Measurements from ENCODE around the gene CNTNAP4. TPM values are rescaled to one million over a fixed set of nuclear protein-coding genes. Genes with fewer than 3 reads are reported as not detected.

Gene CNTNAP4
- polyA plus RNA-seq, 1 donor (not counting 4 experiments of a cell fraction or from before 2014, with no cell fraction given), result 0.08 TPM

GRCh38 chr16:76527244-76527643, 250.0 kb downstream of the CNTNAP4 start:
- Histone ChIP-seq H3K4me2 (ENCODE audit: control insufficient read depth, extremely low read depth, insufficient read depth, low read depth, low read length) (no peak overlapping the region), H3K4me3 (ENCODE audit: control insufficient read depth in 2 of 3, extremely low read depth in 1 of 3, insufficient read depth in 2 of 3, low read depth in 1 of 3, low read length in 3 of 3) (no peak overlapping the region), H2AFZ (ENCODE audit: control insufficient read depth, low read length) (no peak overlapping the region), H3K9me1 (ENCODE audit: control insufficient read depth, extremely low read depth, insufficient read depth, low read length) (no peaks in the 10 kb centered on the region), H3K27ac (ENCODE audit: control insufficient read depth, insufficient read depth, low read length) (no peak overlapping the region), H3K27me3 (ENCODE audit: control insufficient read depth, extremely low read depth, insufficient read depth, low read length) (no peaks in the 10 kb centered on the region), H3K9me3 (ENCODE audit: control insufficient read depth, low read depth, low read length) (peaks cover 2% of the 10 kb centered on the region), H3K79me2 (ENCODE audit: control insufficient read depth, insufficient read depth, low read length) (no peaks in the 10 kb centered on the region), H3K36me3 (ENCODE audit: control insufficient read depth in 2 of 2, extremely low read depth in 1 of 2, insufficient read depth in 2 of 2, low read length in 2 of 2) (no peaks in the 10 kb centered on the region), H3K9ac (ENCODE audit: control insufficient read depth, extremely low read depth, insufficient read depth, low read length) (no peak overlapping the region), H3K4me1 (ENCODE audit: control insufficient read depth, extremely low read depth, insufficient read depth, low read length) (no peaks in the 10 kb centered on the region), H4K20me1 (ENCODE audit: control insufficient read depth, extremely low read depth, insufficient read depth, low read length) (no peaks in the 10 kb centered on the region)
- FAIRE-seq (no peak), DNase-seq (ENCODE audit: low read depth, low spot score) (no peak)
- TF ChIP-seq EZH2 (IDR thresholded peaks at IDR 0.05; ENCODE audit: low read length) (no peak), CTCF (optimal IDR thresholded peaks at IDR 0.05 in 1 of 3, IDR thresholded peaks at IDR 0.05 in 1 of 3, conservative IDR thresholded peaks at IDR 0.05 in 1 of 3; ENCODE audit: extremely low read depth in 1 of 3, insufficient read depth in 2 of 3, low read length in 3 of 3) (no peak)
- dilution Hi-C loops (cut with MboI; ENCODE audit: extremely low pct_ligation_motif_present, low sequenced_read_pairs), result no loop called here

GRCh38 chr16:76529120-76529519, 251.9 kb downstream of the CNTNAP4 start:
- Histone ChIP-seq H4K20me1 (ENCODE audit: control insufficient read depth, extremely low read depth, insufficient read depth, low read length) (no peaks in the 10 kb centered on the region), H3K27ac (ENCODE audit: control insufficient read depth, insufficient read depth, low read length) (no peak overlapping the region), H3K4me3 (ENCODE audit: control insufficient read depth in 2 of 3, extremely low read depth in 1 of 3, insufficient read depth in 2 of 3, low read depth in 1 of 3, low read length in 3 of 3) (no peak overlapping the region), H3K9me1 (ENCODE audit: control insufficient read depth, extremely low read depth, insufficient read depth, low read length) (no peaks in the 10 kb centered on the region), H3K4me2 (ENCODE audit: control insufficient read depth, extremely low read depth, insufficient read depth, low read depth, low read length) (no peak overlapping the region), H3K27me3 (ENCODE audit: control insufficient read depth, extremely low read depth, insufficient read depth, low read length) (no peaks in the 10 kb centered on the region), H3K9me3 (ENCODE audit: control insufficient read depth, low read depth, low read length) (peaks cover 2% of the 10 kb centered on the region), H3K79me2 (ENCODE audit: control insufficient read depth, insufficient read depth, low read length) (no peaks in the 10 kb centered on the region), H2AFZ (ENCODE audit: control insufficient read depth, low read length) (no peak overlapping the region), H3K4me1 (ENCODE audit: control insufficient read depth, extremely low read depth, insufficient read depth, low read length) (no peaks in the 10 kb centered on the region), H3K9ac (ENCODE audit: control insufficient read depth, extremely low read depth, insufficient read depth, low read length) (no peak overlapping the region), H3K36me3 (ENCODE audit: control insufficient read depth in 2 of 2, extremely low read depth in 1 of 2, insufficient read depth in 2 of 2, low read length in 2 of 2) (no peaks in the 10 kb centered on the region)
- FAIRE-seq, result no peak
- no peak for DNase-seq (ENCODE audit: low read depth, low spot score)
- TF ChIP-seq CTCF (optimal IDR thresholded peaks at IDR 0.05 in 1 of 3, IDR thresholded peaks at IDR 0.05 in 1 of 3, conservative IDR thresholded peaks at IDR 0.05 in 1 of 3; ENCODE audit: extremely low read depth in 1 of 3, insufficient read depth in 2 of 3, low read length in 3 of 3) (no peak), EZH2 (IDR thresholded peaks at IDR 0.05; ENCODE audit: low read length) (no peak)
- dilution Hi-C loops (cut with MboI; ENCODE audit: extremely low pct_ligation_motif_present, low sequenced_read_pairs), result no loop called here

All from keratinocyte (primary cell).